GM13977 (cell line): ENCODE measurements around the gene FOXL2NB.

Experiments used
- DNase-seq: peaks from one replicate; pipeline ENCODE4 v3.0.0; 2012; ENCODE audit warnings: low spot score
- in situ Hi-C: fragments of 300-500 bp; cut with MboI; formaldehyde crosslinking; loops from one replicate; pipeline ENCODE4 v1.12.0; 2022; ENCODE audit warnings: low sequenced_read_pairs, low pct_unique_long_range_greater_than_20kb, mixed read lengths, inconsistent platforms; ENCODE audit not compliant: unreplicated experiment
- TF ChIP-seq, protein P1 (sequence below): IDR thresholded peaks from 2 replicates; pipeline ENCODE4 v1.5.1; 2012; ENCODE audit warnings: mild to moderate bottlenecking, control low read depth; ENCODE audit not compliant: insufficient read depth; ENCODE audit errors: extremely low read depth, missing control alignments

The FOXL2NB gene

DNA sequence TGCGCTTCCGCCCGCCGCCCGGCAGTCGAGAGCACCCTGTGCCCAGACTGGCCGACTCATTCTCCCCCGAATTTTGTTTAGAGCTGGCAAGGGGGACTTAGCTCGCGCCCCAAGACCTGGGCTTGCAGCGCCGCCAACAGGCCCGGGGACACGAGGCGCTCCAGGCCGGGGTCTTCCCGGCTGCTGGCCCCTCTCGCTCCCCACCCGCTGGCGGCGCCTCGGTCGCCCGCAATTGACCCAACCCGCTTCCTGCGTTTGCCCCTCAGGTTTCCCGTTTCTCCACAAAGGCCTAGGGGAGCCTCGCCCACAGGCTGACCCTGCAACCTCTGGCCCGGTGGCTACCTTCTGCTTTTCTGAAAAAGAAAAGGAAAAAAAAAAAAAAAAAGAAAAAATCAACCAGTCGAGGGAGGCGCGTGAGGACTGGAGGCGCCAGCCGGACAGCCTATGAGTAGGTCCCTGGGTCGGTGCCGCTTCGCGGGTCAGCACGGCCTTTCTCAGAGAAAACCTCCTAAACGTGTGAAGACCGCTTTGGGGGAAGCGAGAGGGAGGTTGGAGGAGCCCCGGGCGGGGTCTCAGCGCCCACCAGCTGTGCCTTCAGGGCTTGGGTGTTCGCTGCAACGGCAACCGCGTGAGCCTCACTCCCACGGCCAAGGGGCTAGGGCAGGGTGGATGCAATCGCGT, 7.3 kb upstream of the FOXL2NB start:
- in situ Hi-C loops = loop anchor here (25.0 kb wide), 2 partner anchors 373 to 477 kb away; no protein-coding TSS in a partner anchor
- TF ChIP-seq, protein P1, sequence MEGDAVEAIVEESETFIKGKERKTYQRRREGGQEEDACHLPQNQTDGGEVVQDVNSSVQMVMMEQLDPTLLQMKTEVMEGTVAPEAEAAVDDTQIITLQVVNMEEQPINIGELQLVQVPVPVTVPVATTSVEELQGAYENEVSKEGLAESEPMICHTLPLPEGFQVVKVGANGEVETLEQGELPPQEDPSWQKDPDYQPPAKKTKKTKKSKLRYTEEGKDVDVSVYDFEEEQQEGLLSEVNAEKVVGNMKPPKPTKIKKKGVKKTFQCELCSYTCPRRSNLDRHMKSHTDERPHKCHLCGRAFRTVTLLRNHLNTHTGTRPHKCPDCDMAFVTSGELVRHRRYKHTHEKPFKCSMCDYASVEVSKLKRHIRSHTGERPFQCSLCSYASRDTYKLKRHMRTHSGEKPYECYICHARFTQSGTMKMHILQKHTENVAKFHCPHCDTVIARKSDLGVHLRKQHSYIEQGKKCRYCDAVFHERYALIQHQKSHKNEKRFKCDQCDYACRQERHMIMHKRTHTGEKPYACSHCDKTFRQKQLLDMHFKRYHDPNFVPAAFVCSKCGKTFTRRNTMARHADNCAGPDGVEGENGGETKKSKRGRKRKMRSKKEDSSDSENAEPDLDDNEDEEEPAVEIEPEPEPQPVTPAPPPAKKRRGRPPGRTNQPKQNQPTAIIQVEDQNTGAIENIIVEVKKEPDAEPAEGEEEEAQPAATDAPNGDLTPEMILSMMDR = no peak
- DNase-seq = no peak

DNA sequence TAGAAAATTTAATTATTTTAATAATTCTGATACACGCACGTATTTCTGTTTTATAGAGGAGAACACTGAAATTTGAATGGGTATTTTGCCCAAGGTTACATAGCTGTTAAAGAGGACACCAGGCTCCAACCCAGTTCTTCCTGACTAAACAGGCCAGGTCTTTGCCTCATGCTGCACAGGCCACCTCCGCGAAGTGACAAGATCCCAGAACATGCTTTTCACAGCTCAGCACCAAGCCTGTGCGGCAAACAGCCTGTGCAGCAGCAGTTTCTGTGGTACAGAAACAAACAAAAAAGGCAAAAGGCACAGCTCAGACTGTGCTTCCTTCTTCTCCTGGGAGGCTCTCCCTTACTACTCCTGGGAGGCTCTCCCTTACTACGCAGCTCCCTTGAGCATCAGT, 6.6 kb upstream of the FOXL2NB start:
- TF ChIP-seq, protein P1 = no peak
- in situ Hi-C loops = loop anchor here (25.0 kb wide), 2 partner anchors 372 to 478 kb away; no protein-coding TSS in a partner anchor
- no peak for DNase-seq

DNA sequence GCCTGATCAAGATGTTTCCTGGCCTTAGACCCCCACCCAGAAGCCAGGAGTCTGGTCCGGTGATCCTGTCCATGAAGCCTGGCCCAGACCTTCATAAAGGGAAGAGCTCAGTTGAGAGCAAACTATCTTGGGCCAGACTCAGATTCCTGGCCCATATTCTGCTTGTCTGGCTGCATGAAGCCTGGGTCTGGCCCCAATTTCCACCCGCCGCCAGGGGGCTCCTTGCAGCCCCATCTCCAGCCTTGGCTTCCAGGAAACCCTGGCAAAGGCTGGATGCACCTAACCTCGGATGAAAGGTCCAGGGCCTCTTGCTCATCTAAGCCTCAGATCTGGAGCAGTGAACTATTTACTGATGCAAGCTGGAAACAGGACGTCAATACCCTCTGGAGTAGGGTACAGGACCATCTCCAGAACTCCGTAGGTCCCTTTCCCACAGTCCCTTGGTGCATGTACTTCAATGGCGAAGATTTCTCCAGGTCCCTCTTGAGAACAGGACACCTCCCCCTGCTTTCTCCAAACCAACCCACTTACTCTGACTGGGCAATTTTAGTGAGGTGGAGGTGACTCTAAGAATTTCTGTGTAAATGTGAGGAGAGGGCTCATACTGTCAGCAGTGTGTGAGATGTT, 5.6 kb upstream of the FOXL2NB start:
- TF ChIP-seq, protein P1 = peak; percentile 59
- in situ Hi-C loops = loop anchor here (25.0 kb wide), 2 partner anchors 371 to 479 kb away; no protein-coding TSS in a partner anchor
- no peak for DNase-seq

DNA sequence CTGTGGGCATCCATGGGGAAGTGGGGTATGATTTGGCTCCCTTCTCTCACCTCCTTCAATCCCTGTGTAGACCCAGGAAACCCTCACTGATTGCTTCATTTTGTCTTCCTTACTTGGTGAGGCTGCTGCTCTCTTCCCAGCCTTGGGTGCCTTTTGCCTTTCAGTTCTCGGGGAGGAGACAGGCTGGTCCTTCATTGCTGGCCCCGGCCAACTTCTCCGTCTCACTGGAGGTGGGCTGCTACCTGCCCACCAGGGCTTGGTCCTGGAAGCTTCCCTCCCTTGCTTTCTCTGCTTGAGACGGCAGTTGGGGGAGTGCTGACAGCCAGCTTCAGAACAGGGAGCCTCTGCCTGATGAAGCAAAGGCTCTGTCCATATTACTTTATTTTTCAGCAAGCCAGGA, 4.7 kb upstream of the FOXL2NB start:
- TF ChIP-seq, protein P1 = no peak
- in situ Hi-C loops = loop anchor here (25.0 kb wide), 2 partner anchors 370 to 480 kb away; no protein-coding TSS in a partner anchor
- no peak for DNase-seq

DNA sequence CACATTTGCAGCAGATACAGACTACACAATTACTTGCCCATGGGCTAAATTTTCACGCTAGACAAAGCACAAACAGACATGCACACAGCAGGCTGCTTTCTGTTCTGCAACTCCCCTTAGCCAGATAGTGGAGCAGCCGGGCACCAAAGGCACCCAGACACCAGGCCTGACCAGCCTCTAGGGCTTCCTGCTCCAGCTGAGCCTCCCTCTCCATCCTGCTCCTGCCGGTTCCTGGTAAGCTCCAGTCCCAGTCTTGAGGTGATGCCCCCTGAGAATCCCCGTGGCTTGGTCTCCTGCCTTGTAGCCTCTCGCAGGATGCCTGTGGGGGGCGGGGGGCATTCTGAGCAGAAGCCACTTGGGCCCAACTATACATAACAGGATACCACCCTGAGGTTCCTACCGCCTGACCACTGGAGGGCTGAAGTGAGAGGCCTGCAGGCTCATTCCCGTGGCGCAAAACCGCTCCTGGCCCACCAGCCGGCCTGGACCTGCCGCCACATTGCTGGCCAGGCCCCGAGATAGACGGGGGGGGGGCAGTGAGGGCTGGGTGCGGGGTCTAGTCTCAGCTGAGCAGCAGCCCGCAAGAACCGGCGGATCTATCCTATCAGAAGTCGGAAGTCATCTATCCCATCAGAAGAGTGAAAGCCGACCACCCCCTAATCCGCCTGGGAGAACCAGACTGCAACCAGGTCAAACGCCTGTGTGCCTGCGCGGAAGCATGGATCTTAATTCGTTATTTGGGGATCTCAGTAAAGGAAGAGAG, 4.0 kb upstream of the FOXL2NB start:
- TF ChIP-seq, protein P1 = no peak
- DNase-seq = no peak
- in situ Hi-C loops = loop anchor here (25.0 kb wide), 2 partner anchors 369 to 481 kb away; no protein-coding TSS in a partner anchor
